H9 (cell line): ENCODE results near the gene CD7. TPM values are rescaled to one million over a fixed set of nuclear protein-coding genes. Genes with fewer than 3 reads are reported as not detected.

Experiments used
- DNase-seq: peaks from one replicate; pipeline ENCODE4 v3.0.0-alpha.2; 2017
- H2AFZ ChIP-seq: one replicate; pipeline ENCODE4 v1.6.1; 2013; ENCODE audit warnings: mild to moderate bottlenecking, low read length, control low read depth, moderate library complexity
- H2AK5ac ChIP-seq: 2 replicates; pipeline ENCODE4 v1.6.1; 2013; ENCODE audit warnings: low read length, control low read depth, mixed read lengths; ENCODE audit not compliant: insufficient read length
- H2BK120ac ChIP-seq: one replicate; pipeline ENCODE4 v1.6.1; 2013; ENCODE audit warnings: low read depth, mild to moderate bottlenecking, low read length, control low read depth, inconsistent platforms; ENCODE audit not compliant: poor library complexity, severe bottlenecking
- H2BK12ac ChIP-seq: 2 replicates; pipeline ENCODE4 v1.6.1; 2013; ENCODE audit warnings: low read length, control low read depth, mixed read lengths, low read depth; ENCODE audit not compliant: insufficient read length
- H2BK15ac ChIP-seq: 2 replicates; pipeline ENCODE4 v1.6.1; 2013; ENCODE audit warnings: low read depth, low read length, control low read depth
- H2BK20ac ChIP-seq: one replicate; pipeline ENCODE4 v1.6.1; 2013; ENCODE audit warnings: low read depth, mild to moderate bottlenecking, low read length, control low read depth, inconsistent platforms; ENCODE audit not compliant: poor library complexity, severe bottlenecking
- H2BK5ac ChIP-seq: 2 replicates; pipeline ENCODE4 v1.6.1; 2013; ENCODE audit warnings: low read length, control low read depth, mixed read lengths; ENCODE audit not compliant: insufficient read length
- H3K14ac ChIP-seq: 2 replicates; pipeline ENCODE4 v1.6.1; 2013; ENCODE audit warnings: low read length, control low read depth; ENCODE audit not compliant: insufficient read depth
- H3K18ac ChIP-seq: 2 replicates; pipeline ENCODE4 v1.6.1; 2013; ENCODE audit warnings: low read depth, mild to moderate bottlenecking, mixed read lengths, low read length, control low read depth; ENCODE audit not compliant: insufficient read length
- H3K23ac ChIP-seq: 2 replicates; pipeline ENCODE4 v1.6.1; 2013; ENCODE audit warnings: low read length, control low read depth, mixed read lengths, low read depth; ENCODE audit not compliant: insufficient read length
- H3K23me2 ChIP-seq: 2 replicates; pipeline ENCODE4 v1.6.1; 2013; ENCODE audit warnings: low read depth, mild to moderate bottlenecking, mixed read lengths, low read length, control low read depth; ENCODE audit not compliant: insufficient read length, poor library complexity, severe bottlenecking
- H3K27ac ChIP-seq: 2 replicates; pipeline ENCODE4 v1.5.1; 2013; ENCODE audit warnings: low read length, control low read depth, mixed read lengths, low read depth; ENCODE audit not compliant: insufficient read length
- H3K27me3 ChIP-seq: 2 replicates; pipeline ENCODE4 v1.6.1; 2013; ENCODE audit warnings: low read length, control low read depth, inconsistent platforms; ENCODE audit not compliant: insufficient read depth
- H3K4ac ChIP-seq: 2 replicates; pipeline ENCODE4 v1.6.1; 2013; ENCODE audit warnings: low read depth, mild to moderate bottlenecking, control low read depth, inconsistent platforms, low read length, moderate library complexity
- H3K4me1 ChIP-seq: 2 replicates; pipeline ENCODE4 v1.6.1; 2013; ENCODE audit warnings: low read length, control low read depth, inconsistent platforms; ENCODE audit not compliant: insufficient read depth
- H3K4me2 ChIP-seq: 2 replicates; pipeline ENCODE4 v1.6.1; 2013; ENCODE audit warnings: low read length, control low read depth, mixed read lengths; ENCODE audit not compliant: insufficient read length, insufficient read depth
- H3K56ac ChIP-seq: 2 replicates; pipeline ENCODE4 v1.6.1; 2013; ENCODE audit warnings: low read depth, mild to moderate bottlenecking, mixed read lengths, low read length, control low read depth; ENCODE audit not compliant: insufficient read length
- H3K79me1 ChIP-seq: 2 replicates; pipeline ENCODE4 v1.6.1; 2013; ENCODE audit warnings: low read depth, mild to moderate bottlenecking, moderate library complexity, low read length, control low read depth, inconsistent platforms; ENCODE audit not compliant: insufficient read depth, poor library complexity, severe bottlenecking
- H3K79me2 ChIP-seq: 2 replicates; pipeline ENCODE4 v1.6.1; 2013; ENCODE audit warnings: low read length, control low read depth, inconsistent platforms; ENCODE audit not compliant: insufficient read depth
- H3K9ac ChIP-seq: 2 replicates; pipeline ENCODE4 v1.6.1; 2013; ENCODE audit warnings: low read length, control low read depth, mixed read lengths; ENCODE audit not compliant: insufficient read length; ENCODE audit errors: extremely low read depth
- H3K9me3 ChIP-seq: one replicate; pipeline ENCODE4 v1.6.1; 2013; ENCODE audit warnings: low read depth, low read length, inconsistent platforms; ENCODE audit not compliant: control insufficient read depth
- H3T11ph ChIP-seq: one replicate; pipeline ENCODE4 v1.6.1; 2013; ENCODE audit warnings: mild to moderate bottlenecking, low read length, control low read depth, inconsistent platforms
- H4K20me1 ChIP-seq: one replicate; pipeline ENCODE4 v1.6.1; 2013; ENCODE audit not compliant: control insufficient read depth, insufficient read length, insufficient read depth
- H4K5ac ChIP-seq: 2 replicates; pipeline ENCODE4 v1.6.1; 2013; ENCODE audit warnings: low read depth, mild to moderate bottlenecking, mixed read lengths, low read length, control low read depth; ENCODE audit not compliant: insufficient read length
- H4K8ac ChIP-seq: replicated peaks from 2 replicates; pipeline ENCODE4 v1.6.1; 2013; ENCODE audit warnings: low read length, control low read depth, mixed read lengths, low read depth; ENCODE audit not compliant: insufficient read length
- H4K91ac ChIP-seq: 2 replicates; pipeline ENCODE4 v1.6.1; 2013; ENCODE audit warnings: low read depth, mild to moderate bottlenecking, moderate library complexity, mixed read lengths, low read length, control low read depth; ENCODE audit not compliant: insufficient read length
- H3K27ac Mint-ChIP-seq, 3 experiments: 2 replicates in 2 of 3; 3 replicates in 1 of 3; pipeline ENCODE4 v1.8.0; 2020 to 2021; ENCODE audit warnings: mixed read lengths in 3 of 3, mild to moderate bottlenecking in 1 of 3, moderate library complexity in 1 of 3
- H3K27me3 Mint-ChIP-seq: 2 replicates; pipeline ENCODE4 v1.8.0; 2021; ENCODE audit warnings: low read depth, mild to moderate bottlenecking, moderate library complexity, mixed read lengths
- H3K36me3 Mint-ChIP-seq, 3 experiments: 2 replicates in 2 of 3; 3 replicates in 1 of 3; pipeline ENCODE4 v1.8.0; 2020 to 2021; ENCODE audit warnings: low read depth in 3 of 3, mixed read lengths in 3 of 3; ENCODE audit not compliant: insufficient read depth in 1 of 3
- H3K4me1 Mint-ChIP-seq, 2 experiments: 2 replicates each; pipeline ENCODE4 v1.8.0; 2020; ENCODE audit warnings: mixed read lengths in 2 of 2
- H3K4me3 Mint-ChIP-seq, 2 experiments: 2 replicates in 1 of 2; 3 replicates in 1 of 2; pipeline ENCODE4 v1.8.0; 2020 to 2021; ENCODE audit warnings: mild to moderate bottlenecking in 2 of 2, mixed read lengths in 2 of 2, moderate library complexity in 1 of 2
- H3K9me3 Mint-ChIP-seq, 2 experiments: 2 replicates in 1 of 2; 3 replicates in 1 of 2; pipeline ENCODE4 v1.8.0; 2020; ENCODE audit warnings: mild to moderate bottlenecking in 2 of 2, mixed read lengths in 2 of 2, moderate library complexity in 1 of 2
- WGBS: extraction: QIAGEN DNeasy Blood & Tissue Kit; methylation state at CpG from one replicate; pipeline ENCODE4 v1.1.7; 2013; ENCODE audit warnings: missing lambda C conversion rate, low lambda C conversion rate, mixed read lengths; ENCODE audit not compliant: insufficient read length; ENCODE audit errors: extremely low coverage; 5-methylcytosine and 5-hydroxymethylcytosine counted together
- total RNA-seq: library from RNA; stranded (reverse); gene quantifications from 2 replicates; pipeline ENCODE4 v1.2.1, GENCODE V29; 2021
- TF ChIP-seq, protein P1 (sequence below): fragments of 200-600 bp; sonication (generic); conservative IDR thresholded peaks from 3 replicates; pipeline ENCODE4 v1.8.0; 2021; ENCODE audit warnings: antibody characterized with exemption, mild to moderate bottlenecking

Gene CD7
- total RNA-seq, 1 experiment from 2014 or later, result 0.35 TPM

DNA sequence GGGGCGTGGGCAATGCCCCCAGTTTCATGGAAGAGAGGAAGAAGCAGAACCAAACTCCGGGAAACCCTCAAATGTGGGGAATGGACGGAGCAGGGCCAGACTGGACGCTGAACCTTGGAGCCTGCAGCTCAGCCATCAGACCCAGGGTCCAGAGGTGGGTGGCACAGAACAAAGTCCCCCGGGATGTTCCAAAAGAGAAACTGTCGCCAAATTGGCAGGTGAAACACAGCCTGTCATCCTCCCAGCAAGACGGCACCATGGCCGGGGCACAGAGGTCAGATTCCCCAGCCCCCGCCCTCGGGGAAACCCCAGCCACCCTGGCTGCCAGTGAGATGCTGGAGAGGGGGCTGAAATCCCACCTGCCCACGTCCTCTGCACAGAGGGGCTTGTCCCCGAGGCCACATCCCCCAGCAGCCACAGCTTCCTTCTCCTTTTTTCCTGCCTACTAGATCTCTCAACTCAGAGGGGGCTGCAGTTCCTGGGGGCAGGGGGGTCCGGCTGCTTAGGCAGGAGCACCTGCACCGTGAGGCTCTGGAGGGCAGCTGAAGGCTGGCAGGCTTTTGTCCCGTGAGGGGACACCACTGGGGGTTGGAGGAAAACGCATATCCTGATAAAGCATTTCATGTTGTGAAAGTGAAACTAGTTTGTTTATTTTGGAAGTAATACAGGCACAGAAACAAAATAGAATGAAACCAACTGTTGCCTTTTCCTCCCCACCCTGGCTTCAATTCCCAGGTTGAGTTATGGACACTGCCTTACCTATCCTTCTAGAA, 17.4 kb upstream of the CD7 start:
- H4K91ac ChIP-seq, result no peak overlapping the region
- no peak for DNase-seq
- Mint-ChIP-seq H3K9me3 (0 out of 5 replicates have a peak, but pooled peaks cover 0 to 3% of the 10 kb centered on the region in 2 experiments), H3K4me3 (peak overlapping the region in 1 of 2 experiments; percentile 62; a peak in 2 of 5 replicates), H3K27me3 (peaks cover 99% of the 10 kb centered on the region), H3K27ac (no peak overlapping the region), H3K36me3 (no peaks in the 10 kb centered on the region; a peak in 1 of 7 replicates), H3K4me1 (peaks cover 21 to 35% of the 10 kb centered on the region in 2 experiments)
- no peaks in the 10 kb centered on the region for H3K4me1 ChIP-seq
- WGBS, result no CpG with 5 or more reads among the region's 16 CpGs
- H3T11ph ChIP-seq, result no peak overlapping the region
- H3K27ac ChIP-seq, result no peak overlapping the region
- H3K9ac ChIP-seq, result no peak overlapping the region
- no peaks in the 10 kb centered on the region for H3K79me2 ChIP-seq
- H3K4me2 ChIP-seq, result no peak overlapping the region
- no peak overlapping the region for H2AK5ac ChIP-seq
- no peak overlapping the region for H4K5ac ChIP-seq
- H3K79me1 ChIP-seq, result no peaks in the 10 kb centered on the region
- peaks cover 2% of the 10 kb centered on the region for H3K23me2 ChIP-seq
- no peaks in the 10 kb centered on the region for H3K9me3 ChIP-seq
- H2BK15ac ChIP-seq, result no peak overlapping the region
- TF ChIP-seq, protein P1, sequence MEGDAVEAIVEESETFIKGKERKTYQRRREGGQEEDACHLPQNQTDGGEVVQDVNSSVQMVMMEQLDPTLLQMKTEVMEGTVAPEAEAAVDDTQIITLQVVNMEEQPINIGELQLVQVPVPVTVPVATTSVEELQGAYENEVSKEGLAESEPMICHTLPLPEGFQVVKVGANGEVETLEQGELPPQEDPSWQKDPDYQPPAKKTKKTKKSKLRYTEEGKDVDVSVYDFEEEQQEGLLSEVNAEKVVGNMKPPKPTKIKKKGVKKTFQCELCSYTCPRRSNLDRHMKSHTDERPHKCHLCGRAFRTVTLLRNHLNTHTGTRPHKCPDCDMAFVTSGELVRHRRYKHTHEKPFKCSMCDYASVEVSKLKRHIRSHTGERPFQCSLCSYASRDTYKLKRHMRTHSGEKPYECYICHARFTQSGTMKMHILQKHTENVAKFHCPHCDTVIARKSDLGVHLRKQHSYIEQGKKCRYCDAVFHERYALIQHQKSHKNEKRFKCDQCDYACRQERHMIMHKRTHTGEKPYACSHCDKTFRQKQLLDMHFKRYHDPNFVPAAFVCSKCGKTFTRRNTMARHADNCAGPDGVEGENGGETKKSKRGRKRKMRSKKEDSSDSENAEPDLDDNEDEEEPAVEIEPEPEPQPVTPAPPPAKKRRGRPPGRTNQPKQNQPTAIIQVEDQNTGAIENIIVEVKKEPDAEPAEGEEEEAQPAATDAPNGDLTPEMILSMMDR, result no peak
- no peak overlapping the region for H3K56ac ChIP-seq
- H4K8ac ChIP-seq, result no peak overlapping the region
- no peak overlapping the region for H2BK5ac ChIP-seq
- no peak overlapping the region for H3K14ac ChIP-seq
- peaks cover 10% of the 10 kb centered on the region; the same call in 1 of the 2 replicates for H3K27me3 ChIP-seq
- H3K23ac ChIP-seq, result no peak overlapping the region
- H2BK120ac ChIP-seq, result no peak overlapping the region
- no peak overlapping the region for H2BK12ac ChIP-seq
- no peaks in the 10 kb centered on the region for H4K20me1 ChIP-seq
- no peak overlapping the region for H3K4ac ChIP-seq
- no peak overlapping the region for H3K18ac ChIP-seq
- H2AFZ ChIP-seq, result no peak overlapping the region
- no peak overlapping the region for H2BK20ac ChIP-seq
